Stimulated activated CD8-positive, alpha-beta memory T cell treated with anti-CD3 and anti-CD28 coated beads, Interleukin-15, amount 100 ng/mL, for 4 hours (primary cell): Measurements from ENCODE around the gene GGACT.
"Not testable (repeated sequence)": the region's sequence is repeated elsewhere in the genome, so short reads cannot be mapped to it uniquely, and the experiment has no call there.

ENCODE experiments used
- DNase-seq, 2 donors: peaks; one replicate each; pipeline ENCODE4 v3.0.0-alpha.2; 2020; ENCODE audit warnings: low read depth in 2 of 2

The GGACT gene

DNA sequence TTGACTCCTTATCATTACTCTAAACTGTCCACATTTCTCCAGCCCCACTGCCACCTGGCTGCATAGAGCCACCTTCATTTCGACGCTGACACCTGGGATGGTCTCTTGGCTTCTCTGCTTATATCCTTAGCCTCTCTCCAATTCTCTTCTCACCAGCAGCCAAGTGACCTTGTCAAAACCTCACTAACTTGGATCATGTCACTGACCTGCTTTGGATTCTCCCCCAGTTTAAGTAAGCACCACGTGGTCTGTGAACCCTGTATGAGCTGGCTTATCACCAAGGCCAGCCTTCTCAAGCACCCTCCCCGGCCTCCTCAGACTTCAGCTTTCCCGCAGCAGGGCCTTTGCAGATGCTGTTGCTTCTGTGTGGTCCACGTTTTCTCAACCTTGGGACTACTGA, 12.3 kb upstream of the GGACT start:
- DNase-seq, result no peak

DNA sequence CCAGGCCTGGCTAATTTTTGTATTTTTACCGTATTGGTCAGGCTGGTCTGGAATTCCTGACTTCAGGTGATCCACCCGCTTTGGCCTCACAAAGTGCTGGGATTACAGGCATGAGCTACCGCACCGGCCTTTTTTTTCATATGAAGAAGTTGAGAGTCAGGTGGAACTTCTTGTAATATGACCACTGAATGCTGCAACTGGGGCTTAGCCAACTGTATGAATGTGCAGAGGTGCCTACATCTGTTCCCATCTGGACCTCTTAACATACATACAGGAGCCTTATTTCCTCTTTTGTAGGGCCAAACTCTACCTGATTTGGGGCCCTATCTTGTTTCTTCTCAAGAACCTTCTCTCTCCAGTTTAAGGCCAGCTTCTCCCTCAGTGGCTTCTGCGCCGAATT, 11.9 kb upstream of the GGACT start:
- DNase-seq, result no peak

DNA sequence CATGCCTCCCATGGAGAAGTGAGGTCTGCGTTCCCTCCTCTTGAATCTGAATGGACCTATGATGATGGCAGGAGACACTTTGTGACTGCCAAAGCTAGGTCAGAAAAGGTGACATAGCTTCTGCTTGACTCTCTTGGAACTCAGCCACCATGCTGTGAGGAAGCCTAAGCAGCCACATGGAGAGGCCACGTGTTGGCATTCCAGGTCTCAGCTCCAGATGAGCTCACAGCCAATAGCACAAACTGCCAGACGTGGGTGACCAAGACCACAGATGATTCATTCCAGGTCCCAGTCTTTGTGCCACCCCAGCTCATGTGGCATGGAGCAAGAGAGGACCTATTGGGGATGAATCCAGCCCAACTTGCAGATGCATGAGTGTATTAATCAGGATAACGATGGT, 8.7 kb upstream of the GGACT start:
- no peak for DNase-seq

DNA sequence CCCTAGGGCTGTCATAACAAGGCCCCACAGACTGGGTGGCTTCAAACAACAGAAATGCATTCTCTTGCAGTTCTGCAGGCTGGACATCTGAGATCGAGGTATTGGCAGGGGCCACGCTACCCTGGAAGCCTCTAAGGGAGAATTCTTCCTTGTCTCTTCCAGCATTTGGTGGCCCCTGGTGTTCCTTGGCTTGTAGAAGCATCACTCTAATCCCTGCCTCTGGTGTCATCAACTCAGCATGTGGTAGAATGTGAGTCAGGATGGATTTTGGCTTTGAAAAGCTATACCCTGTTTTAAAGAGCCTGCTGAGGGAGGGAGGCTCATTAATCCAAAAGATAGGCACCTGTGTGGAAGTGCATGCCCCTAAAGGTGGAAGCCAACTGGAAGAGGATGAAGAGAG, 7.9 kb upstream of the GGACT start:
- DNase-seq, result no peak

- DNase-seq, result no peak
Observed at GRCh38 chr13:100594731-100595130, 6.1 kb upstream of the GGACT start.

- no peak for DNase-seq
Observed at GRCh38 chr13:100594255-100594654, 5.7 kb upstream of the GGACT start.

- DNase-seq, result no peak
Observed at GRCh38 chr13:100589178-100589725, 663 bp upstream of the GGACT start.

- no peak for DNase-seq
Observed at GRCh38 chr13:100584896-100585295, 3.7 kb downstream of the GGACT start.

DNA sequence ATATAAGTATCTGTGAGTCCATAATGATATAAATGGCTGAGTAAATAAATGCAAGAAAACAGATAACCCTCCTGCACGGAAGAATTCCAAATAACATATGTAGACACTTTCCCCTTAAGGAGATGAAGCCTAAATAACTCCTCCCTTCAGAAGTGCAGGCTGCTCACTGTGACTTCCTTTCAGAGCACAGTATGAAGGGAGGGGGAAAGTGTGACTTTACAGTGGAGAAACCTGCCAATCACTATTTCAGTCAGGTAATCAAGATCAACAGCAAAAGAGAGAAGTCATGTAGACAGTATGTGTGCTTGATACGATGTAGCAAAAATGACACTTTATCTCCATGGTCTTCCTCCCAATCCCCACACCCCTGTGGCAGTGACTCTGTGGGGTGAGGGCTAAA, 7.1 kb downstream of the GGACT start:
- DNase-seq, result no peak

DNA sequence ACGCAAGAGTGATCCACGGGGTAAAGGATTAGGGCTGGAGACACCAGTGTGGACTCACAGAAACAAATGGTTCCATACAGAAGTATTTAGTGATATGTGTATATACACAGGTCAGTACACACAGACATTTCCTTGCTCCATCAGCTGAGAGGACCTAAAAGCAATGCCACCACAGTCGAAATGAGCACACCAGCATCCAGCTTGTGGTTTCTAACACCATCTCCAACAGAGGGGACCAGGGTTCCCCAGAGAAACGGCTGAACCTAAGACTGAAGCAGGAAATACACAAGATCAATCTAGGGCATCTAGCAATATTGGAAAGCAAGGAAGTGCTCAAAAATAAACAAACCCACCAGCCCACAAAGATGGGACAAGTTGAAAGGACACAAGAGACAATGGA, 7.6 kb downstream of the GGACT start:
- DNase-seq, result no peak

GRCh38 chr13:100580045-100580444, 8.5 kb downstream of the GGACT start:
- no peak for DNase-seq

DNA sequence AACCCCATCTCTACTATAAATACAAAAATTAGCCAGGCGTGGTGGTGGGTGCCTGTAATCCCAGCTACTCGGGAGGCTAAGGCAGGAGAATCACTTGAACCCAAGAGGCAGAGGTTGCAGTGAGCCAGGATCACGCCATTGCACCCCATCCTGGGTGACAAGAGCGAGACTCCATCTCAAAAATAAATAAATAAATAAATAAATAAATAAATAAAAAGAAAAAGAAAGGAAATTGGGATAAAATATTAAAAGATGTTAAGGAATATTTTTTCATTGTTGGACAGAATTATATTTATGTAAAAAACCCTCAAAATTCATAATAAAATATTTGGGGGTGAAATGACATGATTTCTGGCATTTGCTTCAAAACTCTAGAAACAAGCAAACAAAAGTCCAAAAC, 11.3 kb downstream of the GGACT start:
- DNase-seq, result not testable (repeated sequence)

DNA sequence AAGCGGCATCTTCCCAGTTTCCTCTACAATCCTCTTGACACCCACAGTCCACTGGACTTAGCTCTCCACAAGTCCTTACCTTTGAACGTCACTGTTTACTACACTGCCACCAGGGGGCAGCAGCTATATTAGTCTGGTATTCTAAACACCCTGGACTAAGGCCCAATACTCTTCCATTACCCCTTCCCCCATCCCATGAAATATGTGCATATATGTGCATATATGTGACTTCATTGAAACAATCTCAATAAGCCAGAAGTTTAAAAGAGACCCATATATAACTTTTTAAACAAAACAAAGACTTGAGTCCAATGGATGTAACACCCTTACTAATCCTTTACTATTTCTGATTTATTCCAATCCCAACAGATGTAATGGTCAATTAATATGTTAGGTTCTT, 15.5 kb downstream of the GGACT start:
- DNase-seq, result peak; percentile 6 to 62

GRCh38 chr13:100566543-100566942, 22.0 kb downstream of the GGACT start:
- DNase-seq, result no peak

GRCh38 chr13:100565286-100565685, 23.3 kb downstream of the GGACT start:
- no peak for DNase-seq

DNA sequence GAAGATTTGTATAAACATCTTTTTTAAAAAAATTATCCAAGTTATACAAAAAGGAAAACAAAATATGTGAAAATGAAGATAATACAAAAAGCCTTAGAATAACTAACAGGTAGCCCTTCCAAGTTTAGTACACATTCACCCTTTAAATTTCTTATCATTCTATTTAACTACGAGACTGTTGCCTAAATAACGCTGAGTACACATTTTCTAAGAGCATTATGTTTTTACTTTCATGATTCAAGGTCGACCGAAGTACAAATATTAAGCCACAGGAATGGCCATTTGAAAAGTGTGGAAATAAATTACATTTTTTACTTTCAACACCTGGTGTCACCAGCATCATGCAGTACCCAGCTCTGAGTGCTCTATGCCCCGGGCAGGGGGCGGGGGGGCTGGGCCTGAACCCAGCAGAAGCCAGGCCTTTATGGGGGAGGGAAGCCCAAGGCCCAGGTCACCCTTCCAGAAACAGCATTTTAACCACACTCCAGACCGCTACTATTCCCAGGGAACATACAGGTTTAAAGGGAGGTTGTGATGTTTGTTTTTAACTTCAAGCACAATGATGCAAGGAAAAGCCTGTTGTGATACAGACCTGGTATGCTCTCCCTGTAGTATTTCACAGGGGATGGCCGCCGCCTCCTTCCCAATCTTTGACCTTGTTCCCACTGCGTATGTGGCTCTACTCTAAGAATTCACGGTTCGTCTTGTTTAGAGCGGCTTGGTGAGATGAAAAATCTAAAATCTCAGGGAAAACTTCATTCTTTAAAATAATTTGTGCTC, 24.0 kb downstream of the GGACT start:
- no peak for DNase-seq

DNA sequence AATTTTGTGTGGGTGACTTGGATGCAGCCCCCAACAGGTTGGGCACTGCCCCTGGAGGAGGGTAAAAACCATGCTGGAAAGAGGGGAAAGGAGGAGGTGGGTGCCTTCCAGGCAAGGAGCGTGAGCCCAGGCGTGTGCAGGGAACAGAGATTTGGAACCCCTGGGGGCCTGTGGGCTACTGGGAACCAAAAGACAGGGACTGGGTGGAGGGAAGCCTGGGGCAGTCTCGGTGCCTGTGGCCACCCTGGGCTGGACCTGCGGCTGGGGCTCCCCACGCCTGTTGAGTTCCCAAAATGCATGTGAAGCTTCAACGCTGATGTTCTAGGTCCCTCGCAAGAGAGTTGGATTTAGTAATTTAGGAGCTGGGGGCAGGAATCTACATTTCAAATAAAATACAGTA, 24.8 kb downstream of the GGACT start:
- no peak for DNase-seq

DNA sequence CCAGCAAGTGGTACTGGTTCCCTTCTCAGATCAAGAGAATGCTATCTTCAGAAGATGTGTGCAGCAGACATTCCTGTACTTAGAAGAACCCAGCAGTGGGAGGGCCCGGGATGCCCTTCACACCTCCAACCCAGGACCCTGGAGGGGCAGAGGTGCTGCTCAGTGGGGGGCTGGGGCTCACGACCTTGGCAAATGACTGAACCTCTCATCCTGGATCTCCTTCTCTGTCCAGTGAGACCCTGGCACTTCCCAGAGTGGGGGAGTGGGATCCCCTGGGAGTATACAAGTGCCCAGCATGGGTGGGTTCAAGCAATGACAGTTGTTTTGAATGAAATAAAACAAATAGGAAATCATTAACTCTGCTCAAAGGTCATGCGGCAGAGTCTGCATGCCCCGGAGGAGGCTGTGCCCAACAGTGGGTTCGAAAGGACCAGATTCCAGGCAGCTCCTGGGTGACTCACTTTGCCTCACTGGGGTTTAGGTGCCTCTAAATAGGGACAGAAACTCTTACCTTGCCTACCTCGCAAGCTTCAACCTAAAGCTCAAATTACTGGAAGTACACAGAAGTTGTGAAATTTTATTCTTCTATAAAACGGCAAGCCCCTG, 26.9 kb downstream of the GGACT start:
- DNase-seq, result no peak

GRCh38 chr13:100561158-100561499, 27.5 kb downstream of the GGACT start:
- DNase-seq, result no peak

DNA sequence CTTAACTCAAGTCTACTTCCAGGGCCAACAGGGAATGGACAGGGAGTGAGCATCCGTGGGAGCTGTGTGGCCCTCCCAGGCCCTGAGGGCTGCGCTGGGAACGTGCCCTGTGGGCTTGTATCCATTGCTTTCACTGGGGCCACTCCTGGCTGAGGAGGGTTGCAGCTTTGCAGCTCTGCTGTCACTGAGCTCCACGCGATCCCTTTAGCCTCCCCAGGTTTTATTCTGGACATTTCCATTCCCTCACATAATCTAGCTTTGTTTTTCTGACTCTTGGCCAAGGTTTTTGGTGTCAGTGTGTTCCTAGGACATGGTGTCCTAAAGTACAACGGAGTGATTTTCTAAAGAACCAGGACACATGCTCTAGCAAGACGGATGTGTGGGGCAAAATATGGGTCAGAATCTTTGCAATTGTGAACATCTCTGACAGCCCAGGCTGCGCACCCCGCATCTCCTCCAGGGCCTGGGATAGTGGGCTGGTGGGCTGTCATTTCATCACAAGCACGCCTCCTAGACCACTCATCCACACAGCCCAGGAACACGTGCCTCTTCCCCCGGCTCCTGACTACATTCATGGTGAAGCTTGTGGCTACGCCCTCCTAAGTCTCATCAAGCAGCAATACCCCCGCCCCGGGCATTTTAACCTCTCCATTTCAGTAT, 28.0 kb downstream of the GGACT start:
- no peak for DNase-seq

DNA sequence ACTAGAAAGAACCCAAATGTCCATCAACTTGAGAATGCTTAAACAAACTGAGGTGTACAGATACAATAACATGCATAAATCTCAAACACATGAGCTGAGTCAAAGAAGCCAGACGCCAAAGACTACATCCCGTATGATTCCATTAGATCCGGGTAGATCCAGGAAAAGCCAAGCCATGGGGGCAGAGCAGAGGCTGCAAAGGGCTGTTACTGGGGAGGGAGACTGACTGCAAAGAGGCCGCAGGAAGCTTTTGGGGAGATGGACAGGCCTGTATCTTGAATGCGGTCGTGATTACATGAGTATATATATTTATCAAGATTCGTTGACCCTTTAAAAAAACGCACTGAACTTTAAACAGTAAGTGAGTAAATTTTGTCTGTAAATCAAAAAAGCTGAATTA, 28.7 kb downstream of the GGACT start:
- no peak for DNase-seq

GRCh38 chr13:100552755-100553154, 35.8 kb downstream of the GGACT start:
- no peak for DNase-seq

- no peak for DNase-seq
Observed at GRCh38 chr13:100549316-100549715, 39.3 kb downstream of the GGACT start.
